ENCODE data around the gene ARSI.

Gene ARSI

GRCh38 chr5:150297934-150298595, 4.6 kb downstream of the ARSI start:
- Histone ChIP-seq H3K9me2 (replicated peaks; ENCODE audit: control insufficient read depth, low read length) (no peaks in the 10 kb centered on the region), H3K4me1 (ENCODE audit: control insufficient read depth, low read length) (no peaks in the 10 kb centered on the region), H3K4me2 (ENCODE audit: low read length) (no peak overlapping the region), H4K20me1 (ENCODE audit: control insufficient read depth, insufficient read depth, low read depth, low read length) (no peaks in the 10 kb centered on the region), H3K79me2 (ENCODE audit: control insufficient read depth, low read length) (no peaks in the 10 kb centered on the region), H3K9me3 (ENCODE audit: control insufficient read depth, insufficient read depth, low read length) (no peaks in the 10 kb centered on the region), H3K27me3 (ENCODE audit: control insufficient read depth, low read length) (peaks cover 4% of the 10 kb centered on the region; the same call in 1 of the 2 replicates), H3K27ac (ENCODE audit: low read depth, low read length) (no peak overlapping the region), H3F3A (ENCODE audit: control insufficient read depth, insufficient read depth) (no peaks in the 10 kb centered on the region), H3K36me3 (ENCODE audit: control insufficient read depth, low read length) (no peaks in the 10 kb centered on the region), H3K4me3 (ENCODE audit: low read length) (no peak overlapping the region)
- no peak for TF ChIP-seq CTCF (IDR thresholded peaks at IDR 0.05; ENCODE audit: low read depth, low read length, poor library complexity, severe bottlenecking)
- TF ChIP-seq EZH2phosphoT487 (IDR thresholded peaks at IDR 0.05; ENCODE audit: borderline replicate concordance, low read length), result no peak

GRCh38 chr5:150297236-150297890, 5.3 kb downstream of the ARSI start:
- Histone ChIP-seq H3K27ac (ENCODE audit: low read depth, low read length) (no peak overlapping the region), H3K4me3 (ENCODE audit: low read length) (no peak overlapping the region), H3K9me3 (ENCODE audit: control insufficient read depth, insufficient read depth, low read length) (no peaks in the 10 kb centered on the region), H3K9me2 (replicated peaks; ENCODE audit: control insufficient read depth, low read length) (no peaks in the 10 kb centered on the region), H4K20me1 (ENCODE audit: control insufficient read depth, insufficient read depth, low read depth, low read length) (no peaks in the 10 kb centered on the region), H3K4me2 (ENCODE audit: low read length) (no peak overlapping the region), H3F3A (ENCODE audit: control insufficient read depth, insufficient read depth) (no peaks in the 10 kb centered on the region), H3K4me1 (ENCODE audit: control insufficient read depth, low read length) (no peaks in the 10 kb centered on the region), H3K79me2 (ENCODE audit: control insufficient read depth, low read length) (no peaks in the 10 kb centered on the region), H3K27me3 (ENCODE audit: control insufficient read depth, low read length) (no peaks in the 10 kb centered on the region), H3K36me3 (ENCODE audit: control insufficient read depth, low read length) (no peaks in the 10 kb centered on the region)
- TF ChIP-seq CTCF (IDR thresholded peaks at IDR 0.05; ENCODE audit: low read depth, low read length, poor library complexity, severe bottlenecking) (no peak), EZH2phosphoT487 (IDR thresholded peaks at IDR 0.05; ENCODE audit: borderline replicate concordance, low read length) (no peak)

GRCh38 chr5:150296496-150296895, 6.2 kb downstream of the ARSI start:
- Histone ChIP-seq H3K4me2 (ENCODE audit: low read length) (no peak overlapping the region), H3K27me3 (ENCODE audit: control insufficient read depth, low read length) (no peaks in the 10 kb centered on the region), H3K9me2 (replicated peaks; ENCODE audit: control insufficient read depth, low read length) (no peaks in the 10 kb centered on the region), H3F3A (ENCODE audit: control insufficient read depth, insufficient read depth) (no peaks in the 10 kb centered on the region), H4K20me1 (ENCODE audit: control insufficient read depth, insufficient read depth, low read depth, low read length) (no peaks in the 10 kb centered on the region), H3K4me3 (ENCODE audit: low read length) (no peak overlapping the region), H3K36me3 (ENCODE audit: control insufficient read depth, low read length) (no peaks in the 10 kb centered on the region), H3K79me2 (ENCODE audit: control insufficient read depth, low read length) (no peaks in the 10 kb centered on the region), H3K27ac (ENCODE audit: low read depth, low read length) (no peak overlapping the region), H3K4me1 (ENCODE audit: control insufficient read depth, low read length) (no peaks in the 10 kb centered on the region), H3K9me3 (ENCODE audit: control insufficient read depth, insufficient read depth, low read length) (no peaks in the 10 kb centered on the region)
- no peak for TF ChIP-seq EZH2phosphoT487 (IDR thresholded peaks at IDR 0.05; ENCODE audit: borderline replicate concordance, low read length)
- no peak for TF ChIP-seq CTCF (IDR thresholded peaks at IDR 0.05; ENCODE audit: low read depth, low read length, poor library complexity, severe bottlenecking)
